K562 (cell line): ENCODE measurements around the gene HBEGF. TPM values are rescaled to one million over a fixed set of nuclear protein-coding genes. Genes with fewer than 3 reads are reported as not detected.

Experiments used
- ATAC-seq: fragments of 200-7000 bp; cut with Tn5 transposase; 3 replicates; pipeline ENCODE4 v1.9.1; 2020; ENCODE audit warnings: moderate library complexity
- BruUV-seq: library from RNA; stranded (reverse); fragments of 400-500 nt; replicated peaks from 2 replicates; lab custom pipeline; 2021; lab: Mats Ljungman, UMichigan
- CTCF ChIA-PET: fragments of 300-600 bp; formaldehyde crosslinking; extraction: SDS; loops from one replicate; lab custom pipeline; 2021; ENCODE audit warnings: low intra/inter-chr PET ratio; lab: Yijun Ruan, JAX
- POLR2A ChIA-PET: fragments of 300-600, 350-650 bp; sonication (Branson Sonifier 250); formaldehyde crosslinking; extraction: SDS; loops from one replicate; lab custom pipeline; 2021; ENCODE audit warnings: antibody characterized with exemption, inconsistent platforms; lab: Yijun Ruan, JAX
- DNase-seq, 4 experiments: peaks; one replicate each; pipeline versions ENCODE4 v3.0.0 to v3.0.0-alpha.2; 2011 to 2018; ENCODE audit warnings: low spot score in 3 of 4, mixed read lengths in 3 of 4; ENCODE audit errors: extremely low read depth in 1 of 4
- FAIRE-seq: peaks from 2 replicates; lab custom pipeline; 2011; peaks lifted over from hg19 to GRCh38; lab: Jason Lieb, UNC
- H2AFZ ChIP-seq: 2 replicates; pipeline ENCODE4 v1.6.0; 2011; ENCODE audit warnings: low read depth, low read length, control low read depth, inconsistent platforms
- H3K27ac ChIP-seq: fragments of 200-600 bp; 3 replicates; pipeline ENCODE4 v1.8.0; 2011; ENCODE audit warnings: low read depth, mild to moderate bottlenecking, control low read depth, inconsistent platforms, low read length, moderate library complexity, mixed read lengths; ENCODE audit errors: extremely low read depth
- H3K27me3 ChIP-seq, 2 experiments: fragments of 300-600 bp in 1 of 2; 2 replicates in 1 of 2; 3 replicates in 1 of 2; pipeline versions ENCODE4 v1.6.0 to v1.8.0; 2011; ENCODE audit warnings: inconsistent platforms in 2 of 2, low read length in 2 of 2, mild to moderate bottlenecking in 1 of 2, mixed read lengths in 1 of 2, moderate library complexity in 1 of 2; ENCODE audit not compliant: control insufficient read depth in 2 of 2, insufficient read depth in 2 of 2
- H3K36me3 ChIP-seq: fragments of 300-600 bp; 3 replicates; pipeline ENCODE4 v1.8.0; 2011; ENCODE audit warnings: mild to moderate bottlenecking, low read length, inconsistent platforms; ENCODE audit not compliant: control insufficient read depth, insufficient read depth
- H3K4me1 ChIP-seq, 2 experiments: fragments of 200-600 bp in 1 of 2; replicated peaks in 1 of 2; 2 replicates in 1 of 2; 3 replicates in 1 of 2; pipeline versions ENCODE4 v1.5.1 to v1.8.0; 2011; ENCODE audit warnings: inconsistent platforms in 2 of 2, low read length in 2 of 2, mild to moderate bottlenecking in 1 of 2, mixed read lengths in 1 of 2, moderate library complexity in 1 of 2; ENCODE audit not compliant: control insufficient read depth in 2 of 2, insufficient read depth in 2 of 2
- H3K4me2 ChIP-seq: 2 replicates; pipeline ENCODE4 v1.6.1; 2011; ENCODE audit warnings: low read length, control low read depth, inconsistent platforms, mixed read lengths; ENCODE audit not compliant: insufficient read depth
- H3K4me3 ChIP-seq: fragments of 200-600 bp; sonication (generic), shearing (Covaris generic); 2 replicates; pipeline ENCODE4 v1.5.1; 2016; ENCODE audit warnings: control low read depth, inconsistent platforms
- H3K79me2 ChIP-seq: fragments of 200-600 bp; 3 replicates; pipeline ENCODE4 v1.8.0; 2011; ENCODE audit warnings: low read length, inconsistent platforms; ENCODE audit not compliant: control insufficient read depth, insufficient read depth
- H3K9ac ChIP-seq, 2 experiments: 2 replicates each; pipeline versions ENCODE4 v1.6.0 to v1.6.1; 2011; ENCODE audit warnings: low read depth in 2 of 2, low read length in 2 of 2, control low read depth in 1 of 2, inconsistent platforms in 1 of 2, mild to moderate bottlenecking in 1 of 2, mixed read lengths in 1 of 2; ENCODE audit not compliant: insufficient read depth in 1 of 2
- H3K9me1 ChIP-seq: one replicate; pipeline ENCODE4 v1.6.0; 2011; ENCODE audit warnings: inconsistent platforms, mild to moderate bottlenecking, low read length, moderate library complexity; ENCODE audit not compliant: control insufficient read depth, insufficient read depth
- H3K9me3 ChIP-seq: replicated peaks from 2 replicates; pipeline ENCODE4 v1.5.1; 2011; ENCODE audit warnings: low read depth, low read length, inconsistent platforms; ENCODE audit not compliant: control insufficient read depth, insufficient read depth
- H4K20me1 ChIP-seq: replicated peaks from 2 replicates; pipeline ENCODE4 v1.6.1; 2011; ENCODE audit warnings: low read length, inconsistent platforms, mixed read lengths; ENCODE audit not compliant: control insufficient read depth, insufficient read depth
- RBM22 ChIP-seq: fragments of 200-400 bp; formaldehyde crosslinking; IDR thresholded peaks from 2 replicates; pipeline ENCODE4 v1.6.1; 2018; ENCODE audit warnings: low read length, low read depth; ENCODE audit not compliant: poor library complexity, severe bottlenecking
- REST ChIP-seq, 2 experiments: fragments of 450-650 bp; formaldehyde crosslinking in 1 of 2; IDR thresholded peaks; 2 replicates each; pipeline versions ENCODE4 v1.4.0 to v1.6.1; 2014 to 2020; ENCODE audit warnings: mild to moderate bottlenecking in 2 of 2, borderline replicate concordance in 1 of 2, low read depth in 1 of 2
- UBTF ChIP-seq, 2 experiments: IDR thresholded peaks; 2 replicates each; pipeline ENCODE4 v1.6.1; 2012; ENCODE audit warnings: improper control_type of control experiment in 2 of 2, low read depth in 2 of 2, low read length in 2 of 2, borderline replicate concordance in 1 of 2
- ZMIZ1 ChIP-seq, 2 experiments: fragments of 150-350 bp in 1 of 2; IDR thresholded peaks; 2 replicates each; pipeline ENCODE4 v1.6.1; 2012 to 2016; ENCODE audit warnings: low read depth in 2 of 2, low read length in 2 of 2, mild to moderate bottlenecking in 1 of 2, moderate library complexity in 1 of 2
- WGBS: fragments of 100-300 bp; shearing (Covaris generic); methylation state at CpG from one replicate; pipeline ENCODE4 v1.1.6; 2016; ENCODE audit warnings: low coverage, mixed read lengths; ENCODE audit not compliant: insufficient coverage; ENCODE audit errors: missing lambda C conversion rate; 5-methylcytosine and 5-hydroxymethylcytosine counted together
- in situ Hi-C: fragments of 300-500 bp; cut with MboI; formaldehyde crosslinking; loops from 4 replicates; pipeline ENCODE4 v1.15.0; 2018; ENCODE audit warnings: inconsistent platforms, mixed read lengths
- intact Hi-C: fragments of 100-400 bp; cut with micrococcal nuclease; formaldehyde crosslinking; loops from 2 replicates; pipeline ENCODE4 v1.14.2; 2022
- polyA plus RNA-seq, 8 experiments: library from polyadenylated mRNA; depleted of rRNA in 4 of 8; stranded (reverse) in 5 of 8; unstranded in 3 of 8; fragments of >200 nt; fragmentation: Nextera tagmentation in 2 of 8; fragmentation: Illumina TruSeq in 1 of 8; extraction: Ambion mirVana in 2 of 8; extraction: Trizol in 1 of 8; gene quantifications; 2 replicates each; pipeline versions ENCODE4 v1.2.1 to v1.2.3, GENCODE V29; 2011 to 2014; ENCODE audit warnings: inconsistent platforms in 1 of 8, missing spikeins in 1 of 8
- total RNA-seq, 7 experiments: library from RNA; depleted of rRNA in 6 of 7; stranded (reverse); fragments of >200 nt in 6 of 7; fragmentation: Illumina TruSeq in 2 of 7; extraction: Trizol in 2 of 7; gene quantifications; 2 replicates each; pipeline versions ENCODE4 v1.2.1 to v1.2.3, GENCODE V29; 2011 to 2021; ENCODE audit warnings: low replicate concordance in 1 of 7

HBEGF gene
- total and polyA plus RNA-seq, 9 of the 15 experiments (the other 6 are each of a cell fraction or from before 2014, with no cell fraction given), result 0.11 to 1.1 (median 0.60) TPM

DNA sequence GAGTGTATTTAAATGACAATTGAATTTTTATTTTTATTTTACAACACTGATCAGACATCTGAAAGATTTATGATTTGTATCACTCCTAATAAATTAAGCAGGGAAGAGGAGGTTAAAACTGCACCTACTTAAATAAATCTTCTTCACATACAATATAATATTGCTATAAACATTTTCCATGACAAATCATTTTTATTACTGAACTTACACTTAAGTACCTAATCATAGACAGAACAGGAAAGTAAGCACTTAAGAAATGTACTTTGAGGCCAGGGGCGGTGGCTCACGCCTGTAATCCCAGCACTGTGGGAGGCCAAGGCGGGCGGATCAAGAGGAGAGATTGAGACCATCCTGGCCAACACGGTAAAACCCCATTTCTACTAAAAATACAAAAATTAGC, 47.3 kb downstream of the HBEGF start:
- ATAC-seq (no peak), DNase-seq (no peak), FAIRE-seq (no peak)
- Histone ChIP-seq H3K27me3 (no peaks in the 10 kb centered on the region), H3K4me1 (peaks cover 3 to 10% of the 10 kb centered on the region in 2 experiments), H3K79me2 (peaks cover 65% of the 10 kb centered on the region), H3K36me3 (peaks cover 26% of the 10 kb centered on the region; the same call in 1 of the 3 replicates), H3K4me2 (no peak overlapping the region), H3K9me1 (no peaks in the 10 kb centered on the region), H2AFZ (no peak overlapping the region), H4K20me1 (0 out of 2 replicates have a peak, but pooled peaks cover 3% of the 10 kb centered on the region), H3K27ac (no peak overlapping the region), H3K9ac (no peak overlapping the region), H3K4me3 (no peak overlapping the region), H3K9me3 (no peaks in the 10 kb centered on the region)
- ChIA-PET POLR2A (no interaction called here), CTCF (interaction anchor here (0.6 kb wide), 1 partner anchor 111 kb away, joined by 3 read pairs; no protein-coding TSS in a partner anchor)
- BruUV-seq, result no TSS peak
- intact Hi-C loops (no loop called here), in situ Hi-C loops (no loop called here)
- WGBS, result 94% methylated on average over 5 of the region's 5 CpGs
- TF ChIP-seq RBM22 (no peak), REST (IDR thresholded peaks at IDR 0.05; ENCODE audit: borderline replicate concordance) (no peak), REST (CRISPR knock-in tag; IDR thresholded peaks at IDR 0.05; ENCODE audit: low read depth) (no peak), UBTF (IDR thresholded peaks at IDR 0.05; ENCODE audit: borderline replicate concordance in 1 of 2, low read depth in 2 of 2, low read length in 2 of 2) (no peak), ZMIZ1 (IDR thresholded peaks at IDR 0.05; ENCODE audit: low read depth in 2 of 2, low read length in 2 of 2) (no peak)
